Fibroblast of gingiva (primary cell): ENCODE data around the gene TIFAB.

ENCODE experiments used
- DNase-seq: peaks from one replicate; pipeline ENCODE4 v3.0.0-alpha.2; 2011; ENCODE audit warnings: low read depth

TIFAB gene

DNA sequence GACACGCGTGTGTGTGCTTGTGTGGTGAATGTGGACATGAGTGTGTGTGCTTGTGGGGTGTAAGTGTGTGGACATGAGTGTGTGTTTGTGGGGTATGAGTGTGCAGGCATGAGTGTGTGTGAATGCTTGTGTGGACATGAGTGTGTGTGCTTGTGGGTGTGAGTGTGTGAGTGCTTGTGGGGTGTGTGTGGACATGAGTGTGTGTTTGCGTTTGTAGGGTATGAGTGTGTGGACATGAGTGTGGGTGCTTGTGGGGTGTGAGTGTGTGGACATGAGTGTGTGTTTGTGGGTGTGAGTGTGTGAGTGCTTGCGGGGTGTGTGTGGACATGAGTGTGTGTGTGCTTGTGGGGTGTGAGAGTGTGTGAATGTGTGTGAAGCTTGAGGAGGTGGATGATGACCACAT, 29.8 kb upstream of the TIFAB start:
- no peak for DNase-seq

DNA sequence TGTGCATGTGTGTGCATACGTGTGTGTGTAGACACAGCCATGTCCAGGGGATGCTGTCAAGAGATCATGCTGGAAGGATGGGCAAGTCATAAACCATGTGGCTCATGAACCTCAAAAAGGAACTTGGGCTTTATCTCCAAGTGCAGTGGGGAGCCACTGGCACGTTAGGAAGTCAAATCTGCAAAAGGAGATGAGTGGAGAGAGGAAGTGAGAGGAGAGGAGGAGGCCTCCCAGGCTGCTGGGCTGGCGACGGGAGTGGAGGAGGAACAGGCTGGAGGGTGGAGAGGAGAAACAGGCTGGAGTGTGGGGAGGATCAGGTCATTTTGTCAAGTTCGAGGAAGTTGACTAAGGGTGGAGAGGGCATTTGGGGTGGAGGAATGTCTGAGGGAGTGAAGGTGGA, 29.2 kb upstream of the TIFAB start:
- DNase-seq = no peak

GRCh38 chr5:135480511-135480910, 28.4 kb upstream of the TIFAB start:
- no peak for DNase-seq

DNA sequence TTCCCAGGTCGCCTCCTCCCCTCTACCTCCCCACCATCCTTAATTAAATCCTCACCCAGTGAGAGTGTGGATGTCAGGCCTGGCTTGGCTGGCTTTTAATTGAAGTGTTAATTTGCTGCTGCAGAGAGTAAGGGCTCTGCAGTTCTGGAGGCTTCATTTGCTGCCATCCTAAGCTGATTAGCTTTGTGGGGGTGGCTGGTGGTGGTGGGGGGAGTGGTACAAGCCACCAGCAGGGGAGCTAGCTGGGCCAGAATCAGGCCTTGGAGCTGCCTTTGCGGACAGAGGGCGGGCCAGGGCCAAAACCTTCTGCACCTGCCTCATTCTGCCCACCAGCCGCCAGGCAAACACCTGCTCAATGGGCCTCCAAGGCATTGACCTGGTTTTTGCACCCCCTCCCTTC, 26.8 kb upstream of the TIFAB start:
- DNase-seq = no peak

DNA sequence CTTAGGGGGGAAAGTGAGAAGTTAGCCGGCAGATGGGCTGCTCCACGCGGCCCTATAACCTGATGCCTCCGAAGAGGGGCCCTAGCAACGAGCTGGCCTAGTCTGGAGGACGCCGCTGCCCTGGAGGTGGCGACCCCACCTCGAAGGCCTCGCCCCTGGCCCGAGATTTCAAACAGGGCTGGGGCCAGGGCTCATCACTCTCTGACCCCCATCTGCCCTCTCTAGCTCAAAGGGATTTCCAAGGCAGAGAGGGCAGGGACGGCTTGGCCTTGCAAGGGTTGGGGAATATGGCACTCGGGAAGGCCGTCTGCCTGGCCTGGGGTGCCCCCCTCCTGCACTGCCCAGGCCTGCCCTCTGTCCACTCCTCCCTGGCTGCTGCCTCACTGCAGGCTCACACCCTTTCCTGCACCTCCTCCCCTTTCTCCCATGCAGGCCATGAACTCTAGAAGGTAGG, 25.5 kb upstream of the TIFAB start:
- no peak for DNase-seq

- DNase-seq = no peak
Observed at GRCh38 chr5:135476615-135477581, 24.7 kb upstream of the TIFAB start.

GRCh38 chr5:135473956-135474670, 22.0 kb upstream of the TIFAB start:
- no peak for DNase-seq

GRCh38 chr5:135472141-135472540, 20.0 kb upstream of the TIFAB start:
- DNase-seq = no peak

- no peak for DNase-seq
Observed at GRCh38 chr5:135471726-135472125, 19.6 kb upstream of the TIFAB start.

DNA sequence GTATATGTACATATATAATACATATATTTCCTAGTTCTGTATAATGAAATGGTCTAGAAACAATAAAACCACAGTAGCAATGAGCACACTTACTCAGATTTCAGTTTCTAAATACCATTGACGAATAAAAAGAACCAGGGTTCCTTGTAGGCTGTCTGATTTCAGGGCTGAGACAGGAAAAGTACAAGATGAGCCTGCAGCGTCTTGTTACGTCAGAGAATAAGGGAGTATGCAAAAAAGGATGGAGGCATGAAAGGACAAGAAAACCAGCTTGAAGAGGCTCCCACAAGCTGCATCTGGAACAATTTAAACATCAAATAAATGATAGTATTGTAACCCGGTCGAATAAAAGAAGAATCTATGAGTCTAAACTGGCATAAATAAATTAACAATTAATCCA, 17.8 kb upstream of the TIFAB start:
- DNase-seq = no peak

DNA sequence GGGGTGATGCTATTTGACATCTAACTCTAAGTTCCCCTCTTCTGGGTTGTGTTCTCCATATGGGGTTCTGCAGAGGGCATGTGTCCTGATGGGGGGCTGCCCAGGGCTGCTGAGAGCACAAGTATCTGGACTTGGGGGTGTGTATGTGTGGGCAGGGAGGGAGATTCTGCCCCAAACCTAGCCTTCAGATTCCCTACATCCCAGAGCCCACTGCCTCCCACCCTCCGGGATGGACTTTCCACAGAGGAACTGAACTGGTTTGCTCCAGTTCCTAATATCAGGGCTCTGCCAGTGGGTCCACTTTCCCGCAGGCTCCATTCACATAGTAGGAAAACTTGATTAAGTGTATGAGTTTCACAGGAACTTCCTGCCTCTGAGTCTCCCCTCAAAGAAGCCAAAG, 16.4 kb upstream of the TIFAB start:
- no peak for DNase-seq

DNA sequence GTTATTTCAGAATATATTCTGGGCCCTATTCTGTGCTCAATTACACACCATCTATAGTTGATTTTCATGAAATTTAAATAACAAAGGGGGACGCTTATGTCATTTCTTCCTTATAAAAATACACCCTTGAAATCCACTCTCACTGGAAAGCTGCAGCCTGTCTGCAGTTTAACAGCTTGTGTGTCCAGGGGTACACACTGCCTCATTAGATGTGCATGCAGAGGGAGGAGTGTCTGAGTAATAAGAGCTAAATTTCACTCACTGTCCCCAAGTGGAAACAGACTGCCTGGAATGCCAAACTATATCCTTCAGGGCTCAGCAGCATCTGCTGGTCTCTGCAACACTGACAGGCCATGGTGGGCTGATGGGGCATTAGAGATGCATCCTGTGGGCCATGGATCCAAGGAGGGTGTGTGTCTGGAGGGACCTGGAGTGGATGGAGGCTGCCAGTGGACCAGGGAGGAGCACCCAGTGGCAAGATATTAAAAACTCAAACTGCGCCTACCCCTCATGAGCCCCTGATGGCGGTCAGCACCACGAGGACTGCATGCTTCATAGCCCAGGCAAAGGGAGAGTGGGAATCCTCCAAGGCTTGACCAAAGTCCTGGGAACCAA, 15.8 kb upstream of the TIFAB start:
- no peak for DNase-seq

DNA sequence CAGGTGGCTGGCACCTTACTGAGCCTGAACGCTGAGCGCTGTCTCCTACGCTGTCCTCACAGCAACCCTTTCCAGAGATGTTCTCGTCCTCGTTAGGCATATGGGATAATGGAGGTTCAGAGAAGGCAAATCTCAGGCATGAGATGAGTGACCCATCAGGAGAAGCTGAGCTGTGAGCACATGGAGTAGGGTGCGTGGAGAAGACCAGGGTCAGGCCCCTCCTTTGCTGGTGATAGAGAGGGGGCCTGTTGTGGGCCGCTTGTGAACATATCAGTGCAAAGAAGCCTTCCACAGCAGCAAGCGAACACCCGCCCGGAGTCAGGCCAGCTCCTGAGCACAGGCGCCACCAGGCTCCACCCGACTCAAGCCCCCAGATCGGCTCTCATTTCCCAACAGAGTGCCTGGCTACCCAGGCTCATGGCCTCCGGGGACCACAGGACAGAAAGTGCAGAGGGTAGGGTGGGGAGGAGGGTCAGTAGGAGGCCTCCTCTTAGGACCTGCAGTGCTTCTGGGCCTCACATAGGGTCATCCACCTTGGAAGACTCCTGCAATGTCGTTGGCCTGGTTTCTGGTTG, 15.0 kb upstream of the TIFAB start:
- no peak for DNase-seq

GRCh38 chr5:135466178-135467050, 14.3 kb upstream of the TIFAB start:
- peak; percentile 51 for DNase-seq

DNA sequence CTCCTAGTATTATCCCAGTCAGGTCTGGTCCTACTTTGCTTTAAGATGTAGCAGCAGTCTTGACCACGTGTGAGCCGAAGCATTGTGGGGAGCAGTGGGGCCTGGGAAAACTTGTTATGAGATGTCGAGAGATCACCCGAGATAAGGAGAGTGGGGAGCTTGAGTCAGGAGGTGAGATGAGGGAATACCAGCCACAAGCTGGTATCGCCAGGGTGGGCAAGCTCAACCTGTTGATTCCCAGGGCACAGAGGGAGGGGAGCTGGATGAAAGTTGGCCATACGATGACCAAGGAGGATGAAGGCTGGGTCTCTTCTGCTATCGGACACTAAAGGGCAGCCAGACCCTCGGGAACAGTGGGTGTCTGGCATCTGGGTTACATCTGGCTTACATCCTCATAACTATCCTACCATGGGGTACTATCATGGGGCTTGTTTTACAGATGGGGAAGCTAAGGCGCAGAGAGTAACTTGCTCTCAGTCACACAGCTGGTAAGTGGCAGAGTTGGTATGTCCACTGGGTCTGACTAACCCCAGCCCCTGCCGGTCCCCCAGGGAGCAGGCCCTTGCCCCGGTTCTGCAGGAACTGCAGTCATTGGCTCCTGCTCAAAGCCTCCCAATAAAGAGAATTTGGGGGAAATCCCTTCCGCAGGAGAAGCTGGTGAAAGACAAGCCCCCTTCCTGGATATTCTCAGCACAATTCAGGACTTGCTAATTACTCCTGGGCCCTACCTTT, 13.4 kb upstream of the TIFAB start:
- no peak for DNase-seq

GRCh38 chr5:135462304-135462703, 10.2 kb upstream of the TIFAB start:
- DNase-seq = no peak

GRCh38 chr5:135461481-135462151, 9.5 kb upstream of the TIFAB start:
- DNase-seq = no peak

GRCh38 chr5:135460246-135461033, 8.3 kb upstream of the TIFAB start:
- no peak for DNase-seq

DNA sequence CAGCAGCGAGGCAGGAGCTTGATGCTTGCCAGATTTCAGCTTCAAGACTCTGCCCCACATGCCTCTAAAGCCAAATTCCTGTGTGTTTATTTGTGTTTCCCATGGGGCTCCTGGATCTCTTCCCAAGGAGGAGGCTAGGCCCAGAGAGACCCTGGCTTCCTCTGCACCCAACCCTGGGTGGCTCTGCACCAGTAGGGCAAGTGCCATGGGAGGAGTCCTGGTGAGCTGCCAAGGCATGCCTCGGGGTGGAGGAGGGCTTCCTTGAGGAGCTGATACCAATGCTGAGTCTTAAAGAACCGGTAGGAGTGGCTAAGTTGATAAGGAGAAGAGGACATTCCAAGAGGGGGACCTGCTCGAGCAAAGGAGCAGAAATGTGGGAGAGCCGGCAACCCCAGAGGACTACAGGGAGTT, 6.8 kb upstream of the TIFAB start:
- peak; percentile 73 for DNase-seq
